Right kidney (tissue), 9 donors: ENCODE measurements around the gene STOM.
"Not testable (repeated sequence)": the region's sequence is repeated elsewhere in the genome, so short reads cannot be mapped to it uniquely, and the experiment has no call there.

Source experiments
- DNase-seq: peaks from one replicate; pipeline ENCODE4 v3.0.0-alpha.2; 2016
- long read RNA-seq, 8 donors: transcript quantifications; one replicate each; lab custom pipeline, GENCODE V29; 2026

Gene STOM, protein sequence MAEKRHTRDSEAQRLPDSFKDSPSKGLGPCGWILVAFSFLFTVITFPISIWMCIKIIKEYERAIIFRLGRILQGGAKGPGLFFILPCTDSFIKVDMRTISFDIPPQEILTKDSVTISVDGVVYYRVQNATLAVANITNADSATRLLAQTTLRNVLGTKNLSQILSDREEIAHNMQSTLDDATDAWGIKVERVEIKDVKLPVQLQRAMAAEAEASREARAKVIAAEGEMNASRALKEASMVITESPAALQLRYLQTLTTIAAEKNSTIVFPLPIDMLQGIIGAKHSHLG
- long read RNA-seq, donor 1, transcript STOM-201 (7 exons, 3,010 nt): major isoform, 15 of 15 reads
- long read RNA-seq, donor 1, partial matches to known transcripts: 0 of 15 reads
- long read RNA-seq, donor 1, other reads (novel, unspliced or antisense): 0 of 15 reads
- long read RNA-seq, donor 2, transcript STOM-201 (7 exons, 3,010 nt): major isoform, 16 of 16 reads
- long read RNA-seq, donor 2, partial matches to known transcripts: 0 of 16 reads
- long read RNA-seq, donor 2, other reads (novel, unspliced or antisense): 0 of 16 reads
- long read RNA-seq, donor 3, transcript STOM-201 (7 exons, 3,010 nt): major isoform, 11 of 11 reads
- long read RNA-seq, donor 3, partial matches to known transcripts: 0 of 11 reads
- long read RNA-seq, donor 3, other reads (novel, unspliced or antisense): 0 of 11 reads
- long read RNA-seq, donor 4, transcript STOM-201 (7 exons, 3,010 nt): major isoform, 14 of 19 reads
- long read RNA-seq, donor 4, partial matches to known transcripts: 5 of 19 reads
- long read RNA-seq, donor 4, other reads (novel, unspliced or antisense): 0 of 19 reads
- long read RNA-seq, donor 5, transcript STOM-201 (7 exons, 3,010 nt): major isoform, 21 of 21 reads
- long read RNA-seq, donor 5, partial matches to known transcripts: 0 of 21 reads
- long read RNA-seq, donor 5, other reads (novel, unspliced or antisense): 0 of 21 reads
- long read RNA-seq, donor 6, transcript STOM-201 (7 exons, 3,010 nt): major isoform, 13 of 13 reads
- long read RNA-seq, donor 6, partial matches to known transcripts: 0 of 13 reads
- long read RNA-seq, donor 6, other reads (novel, unspliced or antisense): 0 of 13 reads
- long read RNA-seq, donor 7, transcript STOM-201 (7 exons, 3,010 nt): major isoform, 29 of 42 reads
- long read RNA-seq, donor 7, partial matches to known transcripts: 13 of 42 reads
- long read RNA-seq, donor 7, other reads (novel, unspliced or antisense): 0 of 42 reads
- long read RNA-seq, donor 8, transcript STOM-201 (7 exons, 3,010 nt): major isoform, 12 of 12 reads
- long read RNA-seq, donor 8, partial matches to known transcripts: 0 of 12 reads
- long read RNA-seq, donor 8, other reads (novel, unspliced or antisense): 0 of 12 reads

DNA sequence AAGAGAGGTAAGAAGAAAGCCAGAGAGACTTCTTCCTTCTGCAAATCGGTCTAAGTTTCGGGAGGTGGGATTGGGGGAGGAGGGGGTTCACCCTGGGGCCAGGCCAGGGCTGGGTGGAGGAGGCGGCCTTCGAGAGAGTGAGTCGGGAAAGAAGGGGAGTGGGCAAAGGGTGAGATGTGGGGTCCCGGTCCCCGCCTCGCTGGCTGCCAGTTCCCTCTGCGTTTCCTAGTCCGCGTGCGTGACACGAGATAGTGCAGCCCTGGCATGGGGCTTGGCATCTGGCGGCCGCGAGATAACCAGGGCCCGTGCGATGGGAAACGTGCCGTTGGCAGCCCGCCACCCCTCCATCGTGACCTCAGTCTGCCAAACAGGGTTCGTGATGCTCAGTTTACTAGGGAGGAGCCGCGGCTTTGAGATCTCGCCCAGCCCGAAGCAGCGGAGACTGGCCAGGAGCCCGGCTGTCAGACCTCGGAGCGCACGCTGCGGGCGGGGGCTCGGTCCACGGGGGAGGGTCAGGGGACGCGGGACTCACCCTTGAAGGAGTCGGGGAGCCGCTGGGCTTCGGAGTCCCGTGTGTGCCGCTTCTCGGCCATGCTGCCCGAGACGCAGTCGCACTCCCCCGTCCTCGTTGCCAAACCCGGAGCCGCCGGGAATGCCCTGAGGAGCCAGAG, at the start of gene STOM:
Gene STOM, minus strand, starts transcription at position 656 of the 671 bp plus-strand sequence. Its CDS starts 63 bp downstream, at position 593.
- no peak for DNase-seq

DNA sequence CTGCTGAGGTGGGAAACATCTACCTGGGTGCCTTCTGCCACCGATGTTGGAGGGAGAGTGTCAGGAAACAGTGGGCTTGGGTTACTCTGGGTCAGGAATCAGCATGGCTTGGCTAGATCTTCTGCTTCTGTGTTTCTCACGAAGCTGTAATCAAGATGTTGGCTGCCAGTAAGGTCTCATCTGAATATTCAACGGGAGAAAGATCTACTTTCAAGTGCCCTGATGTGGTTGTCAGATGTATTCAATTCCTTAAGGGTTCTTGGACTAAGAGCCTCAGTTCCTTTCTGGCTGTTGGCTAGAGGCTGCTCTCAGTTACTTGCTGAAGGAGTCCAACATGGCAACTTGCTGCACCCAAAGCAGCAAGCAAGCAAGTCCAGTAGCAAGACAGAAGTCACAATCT, 41.9 kb upstream of the STOM start:
- no peak for DNase-seq

DNA sequence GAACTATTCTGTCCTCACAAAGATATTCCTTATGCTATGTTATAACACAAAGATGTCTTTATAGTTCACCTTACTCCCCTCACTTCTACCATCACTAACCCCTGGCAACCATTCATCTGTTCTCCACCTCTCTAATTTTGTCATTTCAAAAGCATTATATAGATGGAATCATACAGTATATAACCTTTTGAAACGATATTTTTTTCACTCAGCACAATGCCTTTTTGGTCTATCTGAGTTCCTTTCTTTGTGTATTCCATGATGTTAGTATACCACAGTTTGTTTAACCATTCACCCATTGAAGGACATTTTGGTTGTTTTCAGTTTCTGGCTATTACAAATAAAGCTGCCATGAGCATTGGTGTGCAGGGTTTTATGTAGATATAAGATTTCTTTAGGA, 35.8 kb upstream of the STOM start:
- DNase-seq: no peak

DNA sequence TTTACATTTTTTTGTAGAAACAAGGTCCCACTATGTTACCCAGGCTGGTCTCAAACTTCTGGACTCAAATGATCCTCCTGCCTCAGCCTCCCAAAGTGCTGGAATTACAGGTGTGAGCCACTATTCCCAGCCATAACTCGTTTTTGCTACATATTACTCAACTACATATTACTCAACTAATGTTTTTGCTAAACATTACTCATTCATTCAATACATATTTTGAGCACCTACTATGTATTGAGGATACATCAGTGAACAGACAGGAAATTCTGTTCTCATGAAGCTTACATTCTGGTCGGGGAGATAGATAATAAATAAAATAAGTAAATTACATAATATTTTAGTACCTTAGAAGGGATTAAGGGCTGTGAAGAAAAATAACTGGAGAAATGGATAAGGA, 34.9 kb upstream of the STOM start:
- DNase-seq: no peak

DNA sequence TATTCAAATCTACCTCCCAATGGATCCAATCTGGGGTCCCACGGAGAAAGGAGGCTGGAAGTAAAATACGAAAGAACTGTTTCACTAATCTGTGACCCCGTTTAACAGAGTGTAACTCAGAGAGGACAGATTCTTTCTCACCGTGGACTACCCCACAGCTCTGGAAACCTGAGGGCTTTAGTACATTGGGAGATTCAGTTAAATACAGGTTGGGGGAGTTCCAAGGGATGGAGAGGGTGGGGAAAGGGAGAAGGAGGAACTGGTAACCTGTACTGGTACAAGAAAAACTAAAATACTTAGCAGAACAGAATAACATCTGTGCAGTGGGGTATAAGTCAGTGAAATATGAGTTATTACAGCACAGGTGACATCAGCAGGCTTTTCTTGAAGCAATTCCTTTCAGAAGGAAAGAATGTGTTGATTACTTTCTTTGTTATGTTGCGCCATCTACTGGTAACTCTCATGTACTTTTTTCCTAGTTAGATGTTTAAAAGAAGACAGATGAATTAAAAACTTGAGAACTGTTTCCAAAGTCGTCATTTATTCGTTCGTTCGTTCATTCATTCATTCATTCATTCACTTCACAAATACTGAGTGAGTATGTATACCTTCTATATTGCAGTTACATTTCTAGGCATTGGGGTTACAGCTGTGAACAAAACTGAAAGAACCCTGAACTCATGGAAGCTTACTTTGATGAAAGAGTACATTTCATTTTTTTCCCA, 30.0 kb upstream of the STOM start:
- DNase-seq: peak; percentile 29

DNA sequence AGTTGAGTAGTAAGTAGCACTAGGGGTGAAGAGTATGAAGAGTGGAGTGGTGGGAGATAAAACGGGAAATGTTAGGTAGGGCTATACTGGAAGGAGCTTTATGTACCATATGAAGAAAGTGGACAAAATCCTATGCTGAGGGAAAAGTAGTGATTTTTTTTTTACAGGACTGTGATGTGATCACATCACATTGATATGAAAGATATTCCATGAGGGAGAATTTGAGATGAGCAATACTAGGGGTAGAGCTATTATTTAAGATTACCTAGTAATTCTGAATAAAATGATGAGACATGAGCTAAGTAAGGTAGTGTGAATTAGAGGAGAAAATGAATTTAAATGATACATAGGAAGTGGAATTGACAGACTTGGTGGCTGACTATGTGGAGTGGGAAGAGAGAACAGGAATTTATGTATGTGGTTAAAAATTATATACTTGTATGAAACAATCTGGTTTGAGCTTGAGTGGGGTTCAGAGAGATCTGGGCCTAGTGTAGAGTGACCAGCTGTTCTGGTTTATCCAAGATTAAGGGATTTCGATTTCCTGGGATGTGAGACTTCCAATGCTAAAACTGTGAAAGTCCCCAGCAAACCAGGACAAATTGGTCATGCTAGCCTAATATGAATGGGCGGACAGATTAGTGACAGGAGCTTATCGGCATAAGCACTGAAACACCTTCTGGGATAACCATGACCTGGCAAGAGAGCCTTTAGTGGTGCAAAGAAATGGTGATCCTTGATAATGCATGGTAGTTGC, 29.3 kb upstream of the STOM start:
- DNase-seq: no peak

DNA sequence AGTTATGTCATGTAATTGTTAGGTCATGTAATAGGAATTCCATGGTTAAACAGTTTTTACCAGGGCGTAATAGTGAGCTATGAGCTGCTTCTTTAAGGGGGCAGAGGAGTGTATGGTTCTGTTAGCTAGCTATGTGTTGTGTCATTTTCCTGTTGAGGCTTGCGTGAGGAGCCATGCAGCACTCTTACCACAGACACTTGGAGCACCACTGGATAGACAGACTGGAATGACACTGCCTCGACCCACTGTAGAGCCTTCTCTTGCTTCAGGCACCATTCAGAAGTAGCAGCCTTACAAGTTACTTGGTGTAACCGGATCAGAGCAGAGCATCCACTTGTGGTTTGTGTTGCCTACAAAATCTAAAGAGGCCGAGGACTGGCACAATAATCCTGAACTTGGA, 28.3 kb upstream of the STOM start:
- no peak for DNase-seq

DNA sequence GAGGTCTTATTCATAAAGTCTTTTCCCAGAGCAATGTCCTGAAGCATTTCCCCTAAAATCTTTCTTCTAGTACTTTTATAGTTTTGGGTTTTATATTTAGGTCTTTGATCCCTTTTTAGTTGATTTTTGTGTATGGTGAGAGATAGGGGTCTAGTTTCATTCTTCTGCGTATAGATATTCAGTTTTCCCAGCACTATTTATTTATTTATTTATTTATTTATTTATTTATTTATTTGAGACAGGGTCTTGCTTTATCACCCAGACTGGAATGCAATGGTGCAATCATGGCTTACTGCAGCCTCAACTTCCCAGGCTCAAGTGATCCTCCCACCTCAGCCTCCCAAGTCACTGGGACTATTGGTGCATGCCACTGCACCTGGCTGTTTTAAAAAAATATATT, 27.2 kb upstream of the STOM start:
- not testable (repeated sequence) for DNase-seq

DNA sequence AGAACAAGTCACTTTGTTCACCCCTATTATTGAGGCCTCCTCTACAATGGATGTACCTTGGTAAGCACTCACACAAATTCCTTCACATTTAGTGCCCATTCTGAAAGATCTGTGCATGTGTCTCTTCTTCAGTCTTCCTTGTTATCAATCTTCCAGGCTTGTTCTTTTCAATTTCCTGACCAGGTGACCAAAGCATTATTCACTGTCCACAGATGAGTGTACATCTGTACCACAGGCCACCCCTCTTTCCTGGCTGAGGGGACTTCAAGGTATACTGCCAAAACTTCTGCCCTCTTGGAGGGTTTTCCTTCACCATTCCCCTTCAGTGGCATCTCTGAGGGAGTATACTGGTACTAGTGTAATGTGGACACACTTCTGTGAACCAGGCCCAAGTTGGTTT, 25.5 kb upstream of the STOM start:
- DNase-seq: no peak

DNA sequence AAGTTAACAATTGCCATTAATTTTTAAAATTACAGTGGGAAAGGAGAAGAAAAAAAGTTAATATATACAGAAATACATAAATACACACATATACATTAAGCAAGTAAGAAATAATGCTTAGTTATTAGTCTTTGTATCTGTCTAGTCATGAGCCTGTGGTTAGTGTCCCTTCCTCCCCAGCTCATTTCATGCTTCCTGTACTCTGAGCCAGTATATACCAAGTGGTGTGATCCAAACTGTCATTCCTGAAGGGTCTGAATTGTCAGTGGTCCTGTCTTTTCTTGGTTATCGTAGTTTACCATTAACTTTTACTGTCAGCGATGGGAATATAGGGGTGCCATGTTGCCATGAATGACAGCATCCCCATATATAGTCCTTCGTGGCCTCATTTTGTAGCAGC, 24.2 kb upstream of the STOM start:
- no peak for DNase-seq

DNA sequence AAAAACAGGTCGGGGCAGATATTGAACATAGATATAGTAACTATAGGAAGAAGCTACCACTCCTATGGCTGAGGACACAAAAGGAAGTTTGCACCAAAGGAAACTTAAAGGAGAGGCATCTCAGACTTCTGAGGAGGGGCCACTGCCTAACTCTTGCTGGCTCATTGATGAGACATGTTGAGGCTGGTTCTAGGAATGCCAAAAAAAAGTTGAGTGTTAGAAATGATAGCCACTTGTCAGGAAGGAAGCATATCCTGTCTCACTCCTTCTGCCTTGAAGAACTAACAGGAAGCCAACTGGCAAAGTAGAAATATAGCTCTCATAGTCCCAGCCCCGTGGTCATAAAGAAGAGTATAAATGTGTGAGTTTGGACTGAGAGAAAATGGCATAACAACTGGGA, 23.3 kb upstream of the STOM start:
- no peak for DNase-seq

DNA sequence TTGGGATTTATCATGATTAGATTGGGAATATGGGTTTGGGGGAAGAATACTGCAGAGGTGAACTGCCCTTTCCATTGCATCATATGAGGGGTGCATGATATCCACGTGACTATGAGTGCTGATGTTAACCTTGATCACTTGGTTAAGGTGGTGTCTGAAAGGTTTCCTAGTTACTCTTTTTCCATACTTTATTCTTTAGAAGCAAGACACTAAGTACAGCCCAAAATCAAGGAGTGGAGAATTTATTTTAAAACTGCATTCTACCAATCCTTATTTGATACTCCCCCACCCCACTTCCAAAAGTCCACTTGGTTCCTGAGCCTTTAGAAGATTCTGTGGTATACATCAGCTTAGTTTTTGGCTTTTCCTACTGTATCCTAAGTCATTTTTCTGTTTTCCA, 20.3 kb upstream of the STOM start:
- no peak for DNase-seq

DNA sequence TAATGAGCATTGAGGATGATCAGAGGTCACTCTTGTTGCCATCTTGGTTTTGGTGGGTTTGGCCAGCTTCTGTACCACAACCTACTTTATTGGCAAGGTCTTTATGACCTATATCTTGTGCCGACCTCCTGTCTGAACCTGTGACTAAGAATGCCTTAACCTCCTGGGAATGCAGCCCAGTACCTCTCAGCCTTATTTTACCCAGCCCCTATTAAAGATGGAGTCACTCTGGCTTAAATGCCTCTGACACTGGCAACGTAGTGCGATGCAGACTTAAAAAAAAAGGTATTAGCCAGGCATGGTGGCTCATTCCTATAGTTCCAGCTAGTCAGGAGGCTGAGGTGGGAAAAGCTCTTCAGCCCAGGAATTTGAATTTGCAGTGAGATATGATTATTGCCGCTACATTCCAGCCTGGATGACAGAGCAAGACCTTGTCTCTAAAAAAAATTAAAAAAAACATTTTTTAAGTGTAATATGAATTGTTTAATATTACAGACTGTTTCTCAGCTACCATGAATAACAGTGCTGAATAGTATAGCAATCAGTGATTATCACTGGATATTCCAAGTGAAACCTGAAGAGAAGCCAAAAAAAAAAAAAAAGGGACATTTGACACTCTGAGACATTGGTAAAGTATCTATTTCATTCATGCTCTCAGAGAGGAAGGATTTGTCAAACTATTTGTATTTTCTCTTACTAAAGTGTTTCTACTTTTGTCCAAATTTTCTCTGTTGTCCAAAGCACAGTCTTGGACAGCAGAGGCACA, 18.3 kb upstream of the STOM start:
- DNase-seq: no peak

DNA sequence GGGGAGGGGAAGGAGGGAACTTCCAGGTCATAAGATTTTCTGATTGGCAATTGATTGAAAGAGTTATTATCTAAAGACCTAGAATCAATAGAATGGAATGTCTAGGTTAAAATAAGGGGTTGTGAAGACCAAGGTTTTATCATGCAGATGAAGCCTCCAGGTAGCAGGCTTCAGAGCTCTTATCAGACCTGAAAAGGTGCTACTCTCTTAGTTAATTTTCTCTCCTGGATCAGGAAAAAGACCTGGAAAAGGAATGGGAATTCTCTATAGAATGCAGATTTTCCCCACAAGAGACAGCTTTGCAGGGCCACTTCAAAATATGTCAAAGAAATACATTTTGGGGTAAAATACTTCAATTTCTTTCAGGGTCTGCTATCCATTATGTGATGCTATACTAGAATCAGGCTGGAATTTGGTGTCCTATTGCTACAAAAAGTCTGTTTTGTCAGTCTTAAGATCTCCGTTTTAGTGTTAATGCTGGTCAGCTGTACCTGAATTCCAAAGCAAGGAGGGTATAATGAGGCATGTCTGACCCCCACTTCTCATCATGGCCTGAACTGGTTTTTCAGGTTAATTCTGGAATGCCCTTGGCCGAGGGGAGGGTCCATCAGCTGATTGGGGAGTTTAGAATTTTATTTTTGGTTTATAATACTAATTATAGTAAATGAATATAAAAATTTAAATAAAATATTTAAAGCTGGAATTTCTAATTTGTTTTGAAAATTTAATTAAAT, 16.6 kb upstream of the STOM start:
- DNase-seq: no peak

DNA sequence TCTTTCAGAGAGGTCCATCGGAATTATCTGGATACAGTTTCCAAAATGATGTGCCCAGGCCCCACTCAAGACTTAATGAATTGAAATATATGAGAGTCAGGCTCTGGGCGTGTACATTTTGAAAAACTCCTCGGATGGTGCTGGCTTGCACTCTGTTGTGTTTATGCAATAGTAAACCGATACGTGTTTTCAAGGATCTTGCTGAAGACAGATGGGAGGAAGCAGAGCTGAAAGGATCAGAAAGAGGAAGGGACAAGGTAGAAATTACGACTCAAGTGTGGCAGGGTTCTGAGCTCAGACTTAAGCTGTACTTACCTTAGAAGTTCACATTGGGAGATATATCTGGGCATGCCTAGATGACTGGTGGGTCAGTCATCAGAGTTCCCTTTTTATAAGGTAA, 13.7 kb upstream of the STOM start:
- no peak for DNase-seq

DNA sequence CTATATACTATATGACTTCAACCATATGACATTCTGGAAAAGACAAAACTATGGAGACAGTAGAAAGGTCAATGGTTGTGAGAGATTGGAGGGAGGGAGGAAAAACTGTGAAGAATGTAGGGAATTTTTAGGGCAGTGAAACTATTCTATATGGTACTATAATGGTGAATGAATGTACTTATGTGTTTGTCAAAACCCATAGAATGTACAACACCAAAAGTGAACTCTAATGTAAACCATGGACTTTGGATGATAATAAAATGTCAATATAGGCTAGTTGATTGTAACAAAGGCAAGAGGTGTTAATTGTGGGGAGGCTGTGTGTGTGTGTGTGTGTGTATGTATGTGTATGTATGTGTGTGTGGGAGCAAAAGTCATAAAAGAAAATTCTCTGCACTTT, 10.8 kb upstream of the STOM start:
- no peak for DNase-seq

DNA sequence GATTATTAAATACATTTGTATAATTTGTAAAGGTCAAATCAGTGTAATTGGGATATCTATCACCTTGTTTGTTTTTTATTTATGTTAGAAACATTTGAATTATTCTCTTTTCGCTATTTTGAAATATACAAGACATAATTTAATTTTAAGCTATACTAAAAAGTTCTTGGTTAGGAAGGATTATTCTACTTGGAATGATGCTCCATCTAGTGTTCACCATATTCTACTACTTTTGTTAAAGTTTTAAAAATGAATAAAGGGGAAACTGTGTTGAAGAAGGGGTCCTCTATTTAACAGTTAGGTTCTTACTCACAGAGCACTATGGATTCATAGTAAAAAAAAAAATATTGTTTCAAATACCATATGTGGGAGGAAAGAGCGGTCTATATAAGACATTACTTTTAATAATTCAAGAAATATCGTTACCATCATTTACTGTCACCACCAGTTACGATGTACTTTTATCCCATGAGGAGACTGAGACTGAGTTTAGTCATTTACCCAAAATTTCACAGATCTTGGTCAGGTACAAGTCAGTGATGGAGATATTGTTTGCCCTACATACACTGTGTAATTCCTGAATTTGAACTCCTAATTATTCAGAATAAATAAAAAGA, 6.3 kb upstream of the STOM start:
- DNase-seq: no peak

DNA sequence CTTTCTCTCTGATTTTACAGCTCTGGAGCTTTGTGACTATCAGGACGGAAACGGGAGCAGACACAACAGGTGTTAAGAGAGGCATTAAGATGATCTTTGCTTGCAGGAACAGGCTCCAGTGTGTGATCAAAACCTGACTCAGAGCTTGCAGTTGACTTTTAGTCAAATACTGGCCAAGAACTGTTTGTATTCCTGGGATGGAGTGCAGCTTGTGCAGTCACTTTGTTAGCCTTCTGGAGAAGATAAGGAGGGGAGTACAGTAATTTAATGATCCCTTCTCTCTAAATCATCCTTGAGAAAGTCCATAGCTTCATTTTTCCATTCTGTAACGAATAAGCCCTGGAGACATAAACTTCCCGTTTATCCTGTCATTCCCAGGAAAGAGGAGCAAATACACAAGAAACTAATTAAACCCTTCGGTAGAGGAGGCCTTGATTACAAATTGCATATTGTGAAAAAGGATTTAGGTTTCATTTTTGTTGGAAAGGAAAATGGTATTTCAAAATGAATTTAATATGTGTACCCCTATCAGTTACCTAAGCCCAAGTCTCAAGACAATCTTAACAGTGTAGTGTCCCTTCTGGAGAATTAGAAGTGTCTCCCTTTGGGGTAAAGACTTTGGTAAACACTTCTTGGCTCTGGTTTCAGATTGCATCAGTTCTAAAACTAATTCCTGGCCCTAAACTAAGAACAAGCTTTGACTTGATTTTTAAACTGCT, 3.1 kb upstream of the STOM start:
- DNase-seq: no peak
